GM19452 (cell line): ENCODE data around the gene MLXIPL.
"Not testable (repeated sequence)": the region's sequence is repeated elsewhere in the genome, so short reads cannot be mapped to it uniquely, and the experiment has no call there.

Experiments
- ATAC-seq: cut with Tn5 transposase; IDR thresholded peaks from one replicate; pipeline ENCODE4 v1.9.1; 2021; ENCODE audit not compliant: unreplicated experiment

The MLXIPL gene

DNA sequence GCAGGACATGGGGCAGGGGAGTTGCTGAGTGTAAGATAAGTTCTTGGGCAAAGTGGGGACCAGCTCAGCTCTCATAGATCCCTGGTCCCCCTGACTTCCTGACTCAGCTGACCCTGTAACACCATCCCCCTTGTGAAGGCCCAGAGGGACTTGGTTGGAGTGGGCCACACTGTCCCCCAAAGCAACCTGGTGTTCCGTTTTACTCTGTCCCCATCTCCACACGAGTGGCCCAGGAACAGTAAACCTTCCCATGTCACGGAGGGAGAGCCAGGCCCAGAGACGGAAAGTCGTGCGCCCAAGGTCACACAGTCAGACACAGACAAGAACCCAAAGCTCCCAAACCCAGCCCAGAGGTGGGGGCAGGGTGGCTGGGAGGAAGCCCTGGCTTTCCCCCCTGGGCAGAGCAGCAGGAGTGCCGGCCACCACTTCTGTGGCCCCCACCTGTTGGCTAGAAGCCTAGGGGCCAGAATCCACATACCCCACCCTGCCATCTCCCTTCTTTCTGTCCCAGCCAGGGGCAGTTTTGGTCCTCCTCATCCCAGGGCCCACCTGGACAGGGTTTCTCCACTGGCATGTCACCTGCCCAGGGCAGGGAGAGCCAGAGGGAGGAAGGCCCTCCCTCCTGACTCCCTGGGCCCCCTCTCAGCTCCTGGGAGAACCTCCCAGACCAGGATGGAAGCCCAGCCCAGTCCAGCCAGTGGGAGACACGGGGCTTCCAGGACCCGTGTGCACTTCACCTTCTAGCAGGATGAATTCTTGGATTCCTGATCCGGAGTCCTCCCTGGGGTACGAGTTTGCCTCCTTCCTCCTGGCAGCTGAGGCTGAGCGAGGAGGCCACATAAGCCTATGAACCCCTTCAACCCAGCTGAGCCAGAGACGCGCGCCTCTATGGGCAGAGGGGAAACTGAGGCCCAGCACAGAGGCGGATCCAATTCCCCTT lies 22.7 kb upstream of the MLXIPL start:
- no peak for ATAC-seq

- no peak for ATAC-seq
Measured at GRCh38 chr7:73645643-73646174, 21.4 kb upstream of the MLXIPL start.

DNA sequence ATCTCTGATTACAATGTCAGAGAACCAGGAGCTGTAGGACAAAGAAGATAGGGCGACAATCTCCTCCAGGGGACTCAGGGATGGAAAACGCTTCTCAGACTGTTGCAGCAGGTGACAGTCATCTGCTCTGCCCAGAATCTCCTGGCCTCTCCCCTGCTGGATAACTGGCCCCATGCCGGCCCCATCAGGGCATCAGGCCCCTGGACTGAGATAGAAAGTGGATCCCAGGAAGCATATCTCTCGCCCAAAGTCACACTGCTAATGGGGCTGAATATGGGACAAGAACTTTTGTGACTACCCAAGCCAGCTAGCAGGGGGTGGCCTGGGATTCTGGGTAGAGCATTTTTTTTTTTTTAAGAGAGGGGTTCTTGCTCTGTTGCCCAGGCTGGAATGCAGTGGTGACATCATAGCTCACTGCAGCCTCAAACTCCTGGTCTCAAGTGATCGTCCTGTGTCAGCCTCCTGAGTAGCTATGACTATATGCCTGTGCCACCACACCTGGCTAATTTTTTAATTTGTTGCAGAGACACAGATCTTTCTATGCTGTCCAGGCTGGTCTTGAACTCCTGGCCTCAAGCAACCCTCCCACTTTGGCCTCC lies 20.5 kb upstream of the MLXIPL start:
- no peak for ATAC-seq

DNA sequence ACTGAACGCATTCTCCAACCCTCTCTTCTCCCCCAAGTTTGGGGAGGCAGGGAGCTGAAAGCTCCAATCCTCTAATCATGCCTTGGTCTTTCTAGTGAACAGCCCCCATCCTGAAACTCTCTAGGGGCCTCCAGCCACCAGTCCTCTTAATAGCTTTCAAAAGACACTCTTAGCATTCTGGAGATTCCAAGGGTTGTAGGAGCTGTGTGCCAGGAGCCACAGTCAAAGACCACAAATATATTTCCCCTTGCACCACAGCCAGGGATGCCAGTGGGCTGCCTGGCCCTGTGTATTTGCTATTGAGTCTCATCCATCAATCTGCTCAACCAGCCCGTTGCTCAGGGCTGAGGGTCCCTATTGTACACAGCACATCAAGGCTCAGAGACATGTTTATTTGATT lies 18.5 kb upstream of the MLXIPL start:
- ATAC-seq: no peak

DNA sequence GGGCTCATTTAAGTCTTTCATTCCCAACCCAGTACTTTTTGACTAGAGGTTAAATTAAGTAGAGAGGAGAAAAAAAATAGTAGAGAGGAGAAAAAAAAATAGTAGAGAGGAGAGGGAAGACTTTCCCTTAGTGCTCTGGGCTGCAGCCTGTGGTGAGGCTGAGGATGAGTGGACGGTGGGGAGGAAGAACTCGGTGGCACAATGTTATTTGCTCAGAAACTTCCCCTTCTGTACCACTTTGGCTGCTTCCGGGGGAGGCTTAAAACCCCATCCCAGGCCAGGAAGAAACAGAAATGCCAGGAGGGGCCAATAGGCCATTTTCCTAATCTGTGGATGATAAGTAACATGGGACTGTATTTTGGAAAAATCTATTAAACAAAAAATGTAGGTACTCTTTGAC lies 14.6 kb upstream of the MLXIPL start:
- no peak for ATAC-seq

DNA sequence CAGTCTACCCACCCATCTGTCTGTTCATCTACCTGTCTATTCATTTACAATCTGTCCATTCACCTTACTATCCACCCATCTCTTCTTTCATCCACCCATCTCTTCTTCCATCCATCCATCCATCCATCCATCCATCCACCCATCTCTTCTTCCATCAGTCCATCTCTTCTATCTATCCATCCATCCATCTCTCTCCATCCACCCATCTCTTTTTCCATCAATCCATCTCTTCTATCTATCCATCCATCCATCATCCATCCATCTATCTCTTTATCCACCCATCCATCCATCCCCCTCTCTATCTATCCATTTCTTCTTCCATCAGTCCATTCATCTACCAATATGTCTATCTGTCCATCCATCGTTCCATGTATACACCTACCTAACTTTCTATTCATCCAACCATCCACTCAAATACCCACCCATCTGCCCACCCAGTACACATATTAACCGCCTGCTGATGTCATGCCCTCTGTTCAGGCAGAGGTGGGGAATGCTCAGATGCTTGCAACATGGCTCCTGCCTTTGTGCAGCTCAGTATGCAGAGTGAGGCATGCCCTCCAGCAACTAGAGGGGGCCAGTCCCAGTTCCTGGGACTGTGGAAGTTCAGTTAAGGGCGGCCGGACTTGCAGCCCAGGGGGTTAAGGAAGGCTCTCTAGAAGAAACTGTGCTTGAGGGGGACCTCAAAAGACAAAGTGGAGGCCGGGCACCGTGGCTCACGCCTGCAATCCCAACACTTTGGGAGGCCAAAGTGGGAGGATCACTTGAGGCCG lies 11.3 kb upstream of the MLXIPL start:
- no peak for ATAC-seq

- no peak for ATAC-seq
Measured at GRCh38 chr7:73633844-73634243, 9.5 kb upstream of the MLXIPL start.

GRCh38 chr7:73633323-73633722 lies 9.0 kb upstream of the MLXIPL start:
- ATAC-seq: no peak

DNA sequence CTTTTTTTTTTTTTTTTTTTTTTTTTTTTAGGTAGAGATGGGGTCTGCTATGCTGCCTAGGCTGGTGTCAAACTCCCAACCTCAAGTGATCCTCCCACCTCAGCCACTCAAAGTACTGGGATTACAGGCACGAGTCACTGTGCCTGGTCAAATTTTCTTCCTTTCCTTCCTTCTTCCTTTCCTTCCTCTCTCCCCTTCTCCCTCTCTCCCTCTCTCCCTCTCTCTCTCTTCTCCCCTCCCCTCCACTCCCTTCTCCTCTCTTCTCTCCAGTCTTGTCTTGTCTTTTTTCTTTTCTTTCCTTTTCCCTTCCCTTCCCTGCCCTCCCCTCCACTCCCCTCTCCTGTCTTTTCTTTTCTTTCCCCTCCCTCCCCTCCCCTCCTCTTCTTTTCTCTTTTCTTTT lies 7.2 kb upstream of the MLXIPL start:
- no peak for ATAC-seq

DNA sequence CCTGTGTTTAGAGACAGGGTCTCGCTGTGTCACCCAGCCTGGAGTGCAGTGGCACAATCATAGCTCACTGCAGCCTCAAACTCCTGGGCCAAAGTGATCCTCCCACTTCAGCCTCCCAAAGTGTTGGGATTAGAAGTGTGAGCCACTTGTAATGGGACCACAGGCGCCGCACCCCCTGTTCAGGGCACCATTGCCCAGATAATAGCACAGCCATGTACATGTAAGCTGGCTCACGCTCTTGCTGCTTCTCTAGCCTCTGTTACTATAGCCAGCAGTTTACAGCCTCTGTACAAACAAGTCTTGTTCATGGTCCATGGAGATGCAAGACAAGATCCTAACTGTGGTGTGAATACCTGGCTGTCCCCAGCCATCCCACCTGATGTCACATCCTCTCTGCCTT lies 4.2 kb upstream of the MLXIPL start:
- ATAC-seq: no peak

DNA sequence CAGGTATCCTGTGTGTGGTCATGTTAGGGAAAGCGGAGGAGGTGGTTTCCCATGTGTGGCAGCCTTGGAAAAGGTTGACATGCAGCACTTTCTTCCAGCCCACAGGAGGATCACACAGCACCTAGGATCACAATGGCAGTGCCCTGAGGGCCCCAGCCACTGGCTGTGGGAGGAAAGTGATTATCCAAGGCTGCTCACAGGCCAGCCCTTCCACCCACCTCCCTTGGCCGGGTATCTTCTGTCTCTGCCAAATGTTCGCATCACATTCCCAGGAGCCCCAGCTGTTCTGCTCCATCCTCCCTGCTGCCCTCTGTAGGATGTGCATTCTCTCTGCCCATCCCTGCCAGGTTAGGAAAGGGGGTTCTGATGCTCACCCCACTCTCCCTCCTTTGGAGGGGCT lies 2.5 kb upstream of the MLXIPL start:
- ATAC-seq: no peak

DNA sequence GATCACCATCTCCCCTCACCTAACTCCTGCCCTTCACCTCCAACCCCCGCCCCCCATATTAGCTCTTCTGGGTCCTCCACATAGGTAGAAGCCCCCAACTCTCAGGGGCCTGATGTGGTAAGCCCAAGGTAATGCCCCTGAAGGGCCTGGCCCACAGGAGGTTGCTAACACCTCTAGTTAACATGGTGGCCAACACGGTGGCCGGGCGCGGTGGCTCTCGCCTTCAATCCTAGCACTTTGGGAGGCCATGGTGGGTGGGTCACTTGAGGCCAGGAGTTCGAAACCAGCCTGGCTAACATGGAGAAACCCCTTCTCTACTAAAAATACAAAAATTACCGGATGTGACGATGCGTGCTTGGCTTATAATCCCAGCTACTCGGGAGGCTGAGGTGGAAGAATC lies 954 bp upstream of the MLXIPL start:
- no peak for ATAC-seq

DNA sequence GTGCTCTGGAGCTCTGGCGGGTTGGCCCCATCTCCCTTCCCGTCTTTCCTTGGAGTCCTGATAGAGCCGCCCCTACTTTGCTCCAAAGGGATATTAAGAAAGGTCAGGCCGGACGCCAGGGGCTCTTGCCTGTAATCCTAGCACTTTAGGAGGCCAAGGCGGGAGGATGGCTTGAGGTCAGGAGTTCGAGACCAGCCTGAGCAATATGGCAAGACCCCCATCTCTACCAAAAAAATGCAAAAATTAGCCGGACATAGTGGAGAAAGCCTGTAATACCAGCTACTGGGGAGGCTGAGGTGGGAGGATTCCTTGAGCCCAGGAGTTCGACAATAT lies 313 bp upstream of the MLXIPL start:
- ATAC-seq: no peak

DNA sequence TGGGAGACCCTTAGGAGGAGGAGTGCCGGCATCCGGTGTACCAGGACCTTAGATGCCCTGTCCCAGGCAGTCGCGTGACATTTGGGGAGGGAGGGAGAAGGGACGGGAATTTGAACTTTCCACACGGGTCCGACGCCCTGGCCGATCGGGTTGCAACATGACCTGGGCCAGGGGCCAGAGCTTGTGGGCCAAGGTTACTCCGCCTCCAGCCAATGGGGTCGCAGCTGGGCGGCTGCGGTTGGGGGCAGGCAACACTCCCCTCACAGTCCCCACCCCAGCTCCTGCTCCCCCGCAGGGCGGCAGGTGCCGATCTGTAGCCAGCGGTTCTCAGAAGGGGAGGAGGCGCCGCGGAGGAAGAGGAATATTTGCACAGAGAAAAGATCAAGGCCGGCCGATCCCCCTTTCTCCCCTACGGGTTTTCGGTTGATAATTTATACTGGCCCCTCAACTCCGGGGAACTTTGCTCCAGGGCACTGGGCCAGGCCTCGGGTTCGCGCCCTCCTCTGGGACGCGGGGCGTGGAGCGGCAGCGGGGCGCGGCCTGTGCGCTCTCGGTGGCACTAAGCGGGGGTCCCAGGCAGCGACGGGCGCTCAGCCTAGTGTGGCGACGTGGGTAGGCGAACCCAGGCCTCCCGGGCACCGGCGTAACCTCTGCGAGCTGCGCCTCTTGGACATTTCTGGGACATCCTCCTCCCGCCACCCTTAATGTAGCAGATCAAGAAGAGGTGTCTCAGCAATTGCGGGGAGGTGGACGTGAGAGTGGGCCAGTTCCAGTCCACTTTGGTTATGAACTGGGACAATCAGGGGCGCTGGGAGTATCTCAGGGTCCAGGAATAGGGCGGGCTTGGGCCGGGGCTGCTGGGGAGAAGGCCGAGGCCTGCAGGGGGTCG lies 1.2 kb downstream of the MLXIPL start:
- no peak for ATAC-seq

- ATAC-seq: no peak
Measured at GRCh38 chr7:73622527-73622908, 1.8 kb downstream of the MLXIPL start.

DNA sequence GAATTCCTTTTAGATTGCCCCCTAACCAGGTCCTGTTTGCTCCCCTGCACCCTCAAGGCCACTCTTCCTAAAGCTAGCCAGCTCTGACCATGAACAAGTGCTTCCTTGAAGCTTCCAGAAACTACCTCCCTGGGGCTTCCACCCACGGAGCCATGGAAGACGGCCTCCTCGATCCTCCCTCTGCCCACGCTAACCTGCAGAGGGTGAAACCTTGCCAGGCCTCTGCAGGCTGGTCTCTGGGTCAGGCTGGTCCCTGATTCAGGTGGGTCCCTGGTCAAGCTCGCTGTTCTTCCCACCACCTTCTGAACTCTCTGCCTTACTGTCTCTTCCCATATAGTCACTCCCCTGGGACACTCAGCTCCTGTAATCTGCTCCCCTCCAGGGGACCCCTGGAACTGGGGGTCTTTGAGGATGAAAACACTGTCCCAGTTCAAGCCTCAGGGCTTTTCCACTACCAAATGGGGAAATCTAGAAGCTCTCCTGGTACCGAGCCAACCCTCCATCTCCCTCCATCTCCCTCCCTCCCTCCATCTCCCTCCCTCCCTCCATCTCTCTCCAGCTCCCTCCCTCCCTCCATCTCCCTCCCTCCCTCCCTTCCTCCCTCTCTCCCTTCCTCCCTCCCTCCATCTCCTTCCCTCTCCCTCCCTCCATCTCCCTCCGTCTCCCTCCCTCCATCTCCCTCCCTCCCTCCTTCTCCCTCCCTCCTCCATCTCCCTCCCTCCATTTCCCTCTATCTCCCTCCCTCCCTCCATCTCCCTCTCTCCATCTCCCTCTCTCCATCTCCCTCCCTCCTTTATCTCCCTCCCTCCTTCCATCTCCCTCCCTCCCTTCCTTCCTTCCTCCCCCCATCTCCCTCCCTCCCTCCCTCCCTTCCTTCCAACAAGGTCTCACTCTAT lies 2.9 kb downstream of the MLXIPL start:
- ATAC-seq: no peak

DNA sequence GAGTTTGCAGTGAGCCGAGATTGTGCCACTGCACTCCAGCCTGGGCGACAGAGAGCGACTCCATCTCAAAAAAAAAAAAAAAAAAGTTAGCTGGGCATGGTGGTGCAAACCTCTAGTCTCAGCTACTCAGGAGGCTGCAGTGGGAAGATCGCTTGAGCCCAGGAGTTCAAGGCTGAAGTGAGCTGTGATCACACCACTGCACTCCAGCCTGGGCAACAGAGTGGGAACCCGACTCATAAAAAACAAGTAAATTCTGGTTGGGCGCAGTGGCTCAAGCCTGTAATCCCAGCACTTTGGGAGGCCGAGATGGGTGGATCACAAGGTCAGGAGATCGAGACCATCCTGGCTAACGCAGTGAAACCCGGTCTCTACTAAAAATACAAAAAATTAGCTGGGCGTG lies 4.9 kb downstream of the MLXIPL start:
- not testable (repeated sequence) for ATAC-seq

DNA sequence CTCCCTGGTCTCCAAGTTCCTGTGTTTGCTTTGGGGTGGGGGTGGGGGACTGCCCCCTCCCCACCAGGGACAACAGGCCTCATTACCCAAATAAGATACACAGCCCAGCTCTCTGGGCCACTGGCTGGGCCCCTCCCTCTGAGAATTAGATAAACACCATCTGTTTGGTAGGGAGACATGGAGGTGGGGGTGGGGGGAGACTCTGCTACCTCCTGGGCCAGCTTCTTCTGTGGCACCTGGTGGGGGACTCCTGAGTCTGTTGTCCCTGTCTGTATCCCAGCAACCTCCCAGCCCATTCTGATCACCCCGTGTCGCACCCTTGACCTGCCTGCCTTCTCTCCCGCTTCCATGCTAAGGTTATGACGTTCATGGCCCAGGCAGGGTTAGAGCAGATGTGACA lies 5.8 kb downstream of the MLXIPL start:
- no peak for ATAC-seq

GRCh38 chr7:73617520-73617919 lies 6.8 kb downstream of the MLXIPL start:
- ATAC-seq: not testable (repeated sequence)

GRCh38 chr7:73615886-73616285 lies 8.4 kb downstream of the MLXIPL start:
- no peak for ATAC-seq
